SIG-M5 (cell line): ENCODE results near the gene YBX2.
"Not testable (repeated sequence)": the region's sequence is repeated elsewhere in the genome, so short reads cannot be mapped to it uniquely, and the experiment has no call there.

Experiments
- DNase-seq: peaks from one replicate; lab custom pipeline; 2025; lab: John Stamatoyannopoulos, UW

YBX2 gene

GRCh38 chr17:7294614-7295153 is at the start of gene YBX2:
TSS of gene YBX2 (minus strand) at chr17:7294639. CDS start at chr17:7294500, 139 bp downstream.
- DNase-seq: no peak

- no peak for DNase-seq
Observed at GRCh38 chr17:7343250-7343649, 48.8 kb upstream of the YBX2 start.

GRCh38 chr17:7341842-7342241 is 47.4 kb upstream of the YBX2 start:
- no peak for DNase-seq

GRCh38 chr17:7340179-7340578 is 45.7 kb upstream of the YBX2 start:
- no peak for DNase-seq

- not testable (repeated sequence) for DNase-seq
Observed at GRCh38 chr17:7337600-7337999, 43.2 kb upstream of the YBX2 start.

- DNase-seq: no peak
Observed at GRCh38 chr17:7336240-7337175, 42.1 kb upstream of the YBX2 start, which contains the start of gene ACAP1. TSS of gene ACAP1 (plus strand) at chr17:7336529. CDS start at chr17:7336735, 206 bp downstream.

GRCh38 chr17:7335765-7336164 is 41.3 kb upstream of the YBX2 start:
- not testable (repeated sequence) for DNase-seq

- DNase-seq: no peak
Observed at GRCh38 chr17:7334938-7335538, 40.6 kb upstream of the YBX2 start.

- DNase-seq: not testable (repeated sequence)
Observed at GRCh38 chr17:7332600-7333069, 38.2 kb upstream of the YBX2 start.

- no peak for DNase-seq
Observed at GRCh38 chr17:7332111-7332510, 37.7 kb upstream of the YBX2 start.

- DNase-seq: no peak
Observed at GRCh38 chr17:7330638-7331015, 36.2 kb upstream of the YBX2 start.

GRCh38 chr17:7329997-7330637 is 35.7 kb upstream of the YBX2 start:
- DNase-seq: no peak

GRCh38 chr17:7329374-7329996 is 35.0 kb upstream of the YBX2 start:
- DNase-seq: peak; percentile 94

- DNase-seq: no peak
Observed at GRCh38 chr17:7328840-7329373, 34.5 kb upstream of the YBX2 start, which contains the start of gene NEURL4. TSS of gene NEURL4 (minus strand) at chr17:7329335. CDS start at chr17:7329312, 23 bp downstream.

GRCh38 chr17:7328009-7328408 is 33.6 kb upstream of the YBX2 start:
- no peak for DNase-seq

- no peak for DNase-seq
Observed at GRCh38 chr17:7327501-7327900, 33.1 kb upstream of the YBX2 start.

GRCh38 chr17:7327056-7327455 is 32.6 kb upstream of the YBX2 start:
- DNase-seq: no peak

GRCh38 chr17:7326186-7326585 is 31.7 kb upstream of the YBX2 start:
- DNase-seq: no peak

GRCh38 chr17:7325031-7325528 is 30.6 kb upstream of the YBX2 start:
- no peak for DNase-seq

- DNase-seq: no peak
Observed at GRCh38 chr17:7324438-7324779, 30.0 kb upstream of the YBX2 start.

- DNase-seq: no peak
Observed at GRCh38 chr17:7323731-7324437, 29.4 kb upstream of the YBX2 start.
